ENCODE data around the gene MIA. TPM values are rescaled to one million over a fixed set of nuclear protein-coding genes. Genes with fewer than 3 reads are reported as not detected.

The MIA gene
- total and polyA plus RNA-seq, 2 of the 8 experiments (the other 6 are each of a cell fraction or from before 2014, with no cell fraction given), result not detected

GRCh38 chr19:40776932-40777644 is 1.8 kb downstream of the MIA start (continued):
- TF ChIP-seq, protein P1, sequence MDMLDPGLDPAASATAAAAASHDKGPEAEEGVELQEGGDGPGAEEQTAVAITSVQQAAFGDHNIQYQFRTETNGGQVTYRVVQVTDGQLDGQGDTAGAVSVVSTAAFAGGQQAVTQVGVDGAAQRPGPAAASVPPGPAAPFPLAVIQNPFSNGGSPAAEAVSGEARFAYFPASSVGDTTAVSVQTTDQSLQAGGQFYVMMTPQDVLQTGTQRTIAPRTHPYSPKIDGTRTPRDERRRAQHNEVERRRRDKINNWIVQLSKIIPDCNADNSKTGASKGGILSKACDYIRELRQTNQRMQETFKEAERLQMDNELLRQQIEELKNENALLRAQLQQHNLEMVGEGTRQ (IDR thresholded peaks at IDR 0.05; ENCODE audit: low read length), result no peak
- TF ChIP-seq TEAD4 (IDR thresholded peaks at IDR 0.05; ENCODE audit: low read depth, low read length), result no peak
- TF ChIP-seq, protein P2, sequence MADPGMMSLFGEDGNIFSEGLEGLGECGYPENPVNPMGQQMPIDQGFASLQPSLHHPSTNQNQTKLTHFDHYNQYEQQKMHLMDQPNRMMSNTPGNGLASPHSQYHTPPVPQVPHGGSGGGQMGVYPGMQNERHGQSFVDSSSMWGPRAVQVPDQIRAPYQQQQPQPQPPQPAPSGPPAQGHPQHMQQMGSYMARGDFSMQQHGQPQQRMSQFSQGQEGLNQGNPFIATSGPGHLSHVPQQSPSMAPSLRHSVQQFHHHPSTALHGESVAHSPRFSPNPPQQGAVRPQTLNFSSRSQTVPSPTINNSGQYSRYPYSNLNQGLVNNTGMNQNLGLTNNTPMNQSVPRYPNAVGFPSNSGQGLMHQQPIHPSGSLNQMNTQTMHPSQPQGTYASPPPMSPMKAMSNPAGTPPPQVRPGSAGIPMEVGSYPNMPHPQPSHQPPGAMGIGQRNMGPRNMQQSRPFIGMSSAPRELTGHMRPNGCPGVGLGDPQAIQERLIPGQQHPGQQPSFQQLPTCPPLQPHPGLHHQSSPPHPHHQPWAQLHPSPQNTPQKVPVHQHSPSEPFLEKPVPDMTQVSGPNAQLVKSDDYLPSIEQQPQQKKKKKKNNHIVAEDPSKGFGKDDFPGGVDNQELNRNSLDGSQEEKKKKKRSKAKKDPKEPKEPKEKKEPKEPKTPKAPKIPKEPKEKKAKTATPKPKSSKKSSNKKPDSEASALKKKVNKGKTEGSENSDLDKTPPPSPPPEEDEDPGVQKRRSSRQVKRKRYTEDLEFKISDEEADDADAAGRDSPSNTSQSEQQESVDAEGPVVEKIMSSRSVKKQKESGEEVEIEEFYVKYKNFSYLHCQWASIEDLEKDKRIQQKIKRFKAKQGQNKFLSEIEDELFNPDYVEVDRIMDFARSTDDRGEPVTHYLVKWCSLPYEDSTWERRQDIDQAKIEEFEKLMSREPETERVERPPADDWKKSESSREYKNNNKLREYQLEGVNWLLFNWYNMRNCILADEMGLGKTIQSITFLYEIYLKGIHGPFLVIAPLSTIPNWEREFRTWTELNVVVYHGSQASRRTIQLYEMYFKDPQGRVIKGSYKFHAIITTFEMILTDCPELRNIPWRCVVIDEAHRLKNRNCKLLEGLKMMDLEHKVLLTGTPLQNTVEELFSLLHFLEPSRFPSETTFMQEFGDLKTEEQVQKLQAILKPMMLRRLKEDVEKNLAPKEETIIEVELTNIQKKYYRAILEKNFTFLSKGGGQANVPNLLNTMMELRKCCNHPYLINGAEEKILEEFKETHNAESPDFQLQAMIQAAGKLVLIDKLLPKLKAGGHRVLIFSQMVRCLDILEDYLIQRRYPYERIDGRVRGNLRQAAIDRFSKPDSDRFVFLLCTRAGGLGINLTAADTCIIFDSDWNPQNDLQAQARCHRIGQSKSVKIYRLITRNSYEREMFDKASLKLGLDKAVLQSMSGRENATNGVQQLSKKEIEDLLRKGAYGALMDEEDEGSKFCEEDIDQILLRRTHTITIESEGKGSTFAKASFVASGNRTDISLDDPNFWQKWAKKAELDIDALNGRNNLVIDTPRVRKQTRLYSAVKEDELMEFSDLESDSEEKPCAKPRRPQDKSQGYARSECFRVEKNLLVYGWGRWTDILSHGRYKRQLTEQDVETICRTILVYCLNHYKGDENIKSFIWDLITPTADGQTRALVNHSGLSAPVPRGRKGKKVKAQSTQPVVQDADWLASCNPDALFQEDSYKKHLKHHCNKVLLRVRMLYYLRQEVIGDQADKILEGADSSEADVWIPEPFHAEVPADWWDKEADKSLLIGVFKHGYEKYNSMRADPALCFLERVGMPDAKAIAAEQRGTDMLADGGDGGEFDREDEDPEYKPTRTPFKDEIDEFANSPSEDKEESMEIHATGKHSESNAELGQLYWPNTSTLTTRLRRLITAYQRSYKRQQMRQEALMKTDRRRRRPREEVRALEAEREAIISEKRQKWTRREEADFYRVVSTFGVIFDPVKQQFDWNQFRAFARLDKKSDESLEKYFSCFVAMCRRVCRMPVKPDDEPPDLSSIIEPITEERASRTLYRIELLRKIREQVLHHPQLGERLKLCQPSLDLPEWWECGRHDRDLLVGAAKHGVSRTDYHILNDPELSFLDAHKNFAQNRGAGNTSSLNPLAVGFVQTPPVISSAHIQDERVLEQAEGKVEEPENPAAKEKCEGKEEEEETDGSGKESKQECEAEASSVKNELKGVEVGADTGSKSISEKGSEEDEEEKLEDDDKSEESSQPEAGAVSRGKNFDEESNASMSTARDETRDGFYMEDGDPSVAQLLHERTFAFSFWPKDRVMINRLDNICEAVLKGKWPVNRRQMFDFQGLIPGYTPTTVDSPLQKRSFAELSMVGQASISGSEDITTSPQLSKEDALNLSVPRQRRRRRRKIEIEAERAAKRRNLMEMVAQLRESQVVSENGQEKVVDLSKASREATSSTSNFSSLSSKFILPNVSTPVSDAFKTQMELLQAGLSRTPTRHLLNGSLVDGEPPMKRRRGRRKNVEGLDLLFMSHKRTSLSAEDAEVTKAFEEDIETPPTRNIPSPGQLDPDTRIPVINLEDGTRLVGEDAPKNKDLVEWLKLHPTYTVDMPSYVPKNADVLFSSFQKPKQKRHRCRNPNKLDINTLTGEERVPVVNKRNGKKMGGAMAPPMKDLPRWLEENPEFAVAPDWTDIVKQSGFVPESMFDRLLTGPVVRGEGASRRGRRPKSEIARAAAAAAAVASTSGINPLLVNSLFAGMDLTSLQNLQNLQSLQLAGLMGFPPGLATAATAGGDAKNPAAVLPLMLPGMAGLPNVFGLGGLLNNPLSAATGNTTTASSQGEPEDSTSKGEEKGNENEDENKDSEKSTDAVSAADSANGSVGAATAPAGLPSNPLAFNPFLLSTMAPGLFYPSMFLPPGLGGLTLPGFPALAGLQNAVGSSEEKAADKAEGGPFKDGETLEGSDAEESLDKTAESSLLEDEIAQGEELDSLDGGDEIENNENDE (IDR thresholded peaks at IDR 0.05; ENCODE audit: insufficient replicate concordance, low read length), result no peak
- no peak for TF ChIP-seq KDM5A (IDR thresholded peaks at IDR 0.05; ENCODE audit: low read length)
- TF ChIP-seq HDAC2 (IDR thresholded peaks at IDR 0.05; ENCODE audit: borderline replicate concordance in 1 of 2, low read depth in 2 of 2, low read length in 2 of 2), result peak in 1 of 2 experiments; percentile 95; a peak in 1 of 4 replicates
- no peak for TF ChIP-seq SP2 (IDR thresholded peaks at IDR 0.05; ENCODE audit: low read length)
- TF ChIP-seq POU5F1 (IDR thresholded peaks at IDR 0.05; ENCODE audit: low read depth, low read length), result no peak
- no peak for TF ChIP-seq NRF1 (IDR thresholded peaks at IDR 0.05; ENCODE audit: low read depth, low read length)
- 0 out of 2 replicates have a peak, but pooled peaks have one; percentile 14 for TF ChIP-seq PHF8 (conservative IDR thresholded peaks at IDR 0.05; ENCODE audit: low read depth, low read length)

All from H1 (cell line).